Subcutaneous adipose tissue (tissue), 4 donors: ENCODE data around the gene USP31. TPM values are rescaled to one million over a fixed set of nuclear protein-coding genes. Genes with fewer than 3 reads are reported as not detected.

Experiments used
- total RNA-seq, 4 donors: library from RNA; depleted of rRNA; stranded (reverse); fragments of >200 nt; gene quantifications; one replicate each; pipeline ENCODE4 v1.1.0, GENCODE V29; 2016
- TF ChIP-seq, protein P1 (sequence below): fragments of 450-650 bp; IDR thresholded peaks from one replicate; pipeline ENCODE4 v1.5.1; 2016; ENCODE audit warnings: low read depth, mild to moderate bottlenecking, control low read depth, antibody characterized with exemption, moderate library complexity

The USP31 gene
- total RNA-seq, 4 donors from 2014 or later: 6.3 to 18.6 (median 13.2) TPM

GRCh38 chr16:23068079-23068736, 81.0 kb downstream of the USP31 start:
- TF ChIP-seq, protein P1, sequence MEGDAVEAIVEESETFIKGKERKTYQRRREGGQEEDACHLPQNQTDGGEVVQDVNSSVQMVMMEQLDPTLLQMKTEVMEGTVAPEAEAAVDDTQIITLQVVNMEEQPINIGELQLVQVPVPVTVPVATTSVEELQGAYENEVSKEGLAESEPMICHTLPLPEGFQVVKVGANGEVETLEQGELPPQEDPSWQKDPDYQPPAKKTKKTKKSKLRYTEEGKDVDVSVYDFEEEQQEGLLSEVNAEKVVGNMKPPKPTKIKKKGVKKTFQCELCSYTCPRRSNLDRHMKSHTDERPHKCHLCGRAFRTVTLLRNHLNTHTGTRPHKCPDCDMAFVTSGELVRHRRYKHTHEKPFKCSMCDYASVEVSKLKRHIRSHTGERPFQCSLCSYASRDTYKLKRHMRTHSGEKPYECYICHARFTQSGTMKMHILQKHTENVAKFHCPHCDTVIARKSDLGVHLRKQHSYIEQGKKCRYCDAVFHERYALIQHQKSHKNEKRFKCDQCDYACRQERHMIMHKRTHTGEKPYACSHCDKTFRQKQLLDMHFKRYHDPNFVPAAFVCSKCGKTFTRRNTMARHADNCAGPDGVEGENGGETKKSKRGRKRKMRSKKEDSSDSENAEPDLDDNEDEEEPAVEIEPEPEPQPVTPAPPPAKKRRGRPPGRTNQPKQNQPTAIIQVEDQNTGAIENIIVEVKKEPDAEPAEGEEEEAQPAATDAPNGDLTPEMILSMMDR: no peak

DNA sequence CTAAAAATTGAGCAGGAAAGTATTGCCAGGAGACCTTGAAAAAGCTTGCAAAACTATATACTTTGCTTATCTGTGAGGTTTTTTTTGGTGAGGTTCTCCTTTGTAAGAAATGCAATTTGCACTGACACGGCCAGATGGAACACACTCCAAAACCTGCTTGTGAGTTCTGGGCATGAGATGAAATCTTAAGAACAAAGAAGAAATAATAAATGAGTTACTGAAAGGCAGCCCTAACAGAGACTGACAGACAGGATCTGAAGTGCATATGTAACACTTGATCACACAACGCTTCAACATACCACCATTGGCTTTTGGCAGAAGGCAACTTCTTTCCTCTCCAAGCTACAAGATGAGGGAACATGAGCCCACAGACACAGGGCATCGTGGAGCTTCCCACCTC, 82.6 kb downstream of the USP31 start:
- TF ChIP-seq, protein P1: no peak

GRCh38 chr16:23064639-23065038, 84.6 kb downstream of the USP31 start:
- TF ChIP-seq, protein P1: no peak

- TF ChIP-seq, protein P1: no peak
These were observed 86.7 kb downstream of the USP31 start for GRCh38 chr16:23062524-23062923.

DNA sequence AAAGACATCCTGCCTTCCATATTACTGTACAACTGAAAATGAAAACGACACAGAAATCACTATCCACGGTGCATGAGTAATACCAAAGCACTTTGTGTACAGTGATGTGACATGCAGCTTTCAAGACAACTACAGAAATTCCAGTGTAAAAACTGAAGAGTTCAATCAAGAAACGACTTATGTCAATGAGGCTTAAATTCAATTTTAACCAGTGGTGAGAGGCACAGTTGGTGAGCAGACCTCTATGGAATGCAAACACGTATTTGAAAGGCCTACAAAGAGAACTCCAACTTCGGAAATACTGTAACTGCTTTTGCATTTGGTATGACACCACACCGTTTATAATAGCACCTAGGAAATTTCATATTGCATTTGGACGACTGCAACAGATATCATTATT, 87.6 kb downstream of the USP31 start:
- TF ChIP-seq, protein P1: no peak

DNA sequence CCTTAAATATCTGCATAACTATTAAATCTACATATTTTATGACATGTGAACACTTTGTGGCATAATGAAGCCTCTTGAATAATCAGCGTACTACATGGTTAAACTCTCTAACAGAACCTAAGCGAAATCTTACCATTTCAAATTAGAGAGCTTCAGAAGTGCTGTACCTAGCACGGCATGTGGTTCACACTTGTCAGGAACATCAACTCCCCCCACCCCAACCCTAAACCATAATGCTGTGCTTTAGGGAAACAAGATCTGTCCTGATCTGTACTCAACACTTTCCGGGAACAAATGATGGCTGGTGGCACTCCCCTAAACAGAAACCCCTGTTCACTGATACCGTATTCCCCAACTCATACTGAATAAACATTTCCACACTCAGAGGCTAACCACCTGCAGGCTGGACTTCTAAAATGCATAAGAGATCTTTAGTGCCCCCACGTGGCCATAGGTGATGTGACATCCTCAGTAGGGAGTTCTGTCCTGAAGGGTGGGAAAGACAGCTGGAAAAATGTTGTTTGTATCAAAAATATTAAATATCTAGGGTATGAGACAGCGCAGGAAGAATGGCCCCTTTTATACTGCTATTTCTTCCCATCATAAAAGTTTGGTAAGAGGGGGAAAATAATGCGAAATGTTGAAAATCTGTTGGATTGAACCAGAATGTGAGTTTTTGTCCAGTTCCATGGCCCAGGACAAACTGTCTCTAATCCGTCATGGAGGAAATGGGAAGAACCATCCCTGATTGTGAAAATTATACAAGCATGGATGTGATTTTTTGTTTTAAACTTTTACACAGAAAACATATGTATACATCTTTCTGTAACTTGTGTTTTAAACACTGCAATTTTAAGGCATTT, 88.6 kb downstream of the USP31 start:
- TF ChIP-seq, protein P1: no peak

GRCh38 chr16:23059433-23059832, 89.8 kb downstream of the USP31 start:
- TF ChIP-seq, protein P1: no peak
